ENCODE data around the gene CD300LD.
"Not testable (repeated sequence)": the region's sequence is repeated elsewhere in the genome, so short reads cannot be mapped to it uniquely, and the experiment has no call there.

Gene CD300LD

GRCh38 chr17:74561586-74561985, 30.5 kb downstream of the CD300LD start:
- no peak overlapping the region for H3K27ac ChIP-seq (replicated peaks)
- DNase-seq (ENCODE audit: low read depth in 1 of 2, low spot score in 1 of 2), result no peak
- H3K4me3 ChIP-seq (replicated peaks; ENCODE audit: insufficient read depth, low read length), result no peak overlapping the region
- TF ChIP-seq POLR2AphosphoS5 (IDR thresholded peaks at IDR 0.05; ENCODE audit: low read depth) (no peak), SPI1 (IDR thresholded peaks at IDR 0.05; ENCODE audit: borderline replicate concordance, low read depth) (no peak)
- no peaks in the 10 kb centered on the region for H3K27me3 ChIP-seq (ENCODE audit: insufficient read depth, poor library complexity, severe bottlenecking)

- DNase-seq (ENCODE audit: low read depth in 1 of 2, low spot score in 1 of 2), result no peak
- Histone ChIP-seq H3K4me3 (replicated peaks; ENCODE audit: insufficient read depth, low read length) (no peak overlapping the region), H3K27me3 (ENCODE audit: insufficient read depth, poor library complexity, severe bottlenecking) (no peaks in the 10 kb centered on the region), H3K27ac (replicated peaks) (no peak overlapping the region)
- TF ChIP-seq CTCF (IDR thresholded peaks at IDR 0.05; ENCODE audit: insufficient read depth, low read length), result no peak
- no peak for TF ChIP-seq REST (IDR thresholded peaks at IDR 0.05; ENCODE audit: insufficient replicate concordance, low read depth)
- TF ChIP-seq SPI1 (IDR thresholded peaks at IDR 0.05; ENCODE audit: borderline replicate concordance, low read depth), result no peak
- no peak for TF ChIP-seq POLR2AphosphoS5 (IDR thresholded peaks at IDR 0.05; ENCODE audit: low read depth)
- no peak for TF ChIP-seq GABPA (IDR thresholded peaks at IDR 0.05; ENCODE audit: low read depth)
Observed at GRCh38 chr17:74558882-74559519, 33.1 kb downstream of the CD300LD start.

- H3K4me3 ChIP-seq (replicated peaks; ENCODE audit: insufficient read depth, low read length); H3K27ac ChIP-seq (replicated peaks); H3K27me3 ChIP-seq (ENCODE audit: insufficient read depth, poor library complexity, severe bottlenecking); DNase-seq (ENCODE audit: low read depth in 1 of 2, low spot score in 1 of 2): not testable (repeated sequence)
Observed at GRCh38 chr17:74558402-74558801, 33.7 kb downstream of the CD300LD start.

GRCh38 chr17:74555427-74555940, 36.6 kb downstream of the CD300LD start:
- no peak overlapping the region for H3K4me3 ChIP-seq (replicated peaks; ENCODE audit: insufficient read depth, low read length)
- no peak for DNase-seq (ENCODE audit: low read depth in 1 of 2, low spot score in 1 of 2)
- H3K27me3 ChIP-seq (ENCODE audit: insufficient read depth, poor library complexity, severe bottlenecking), result no peaks in the 10 kb centered on the region
- no peak overlapping the region for H3K27ac ChIP-seq (replicated peaks)
- TF ChIP-seq CTCF (IDR thresholded peaks at IDR 0.05; ENCODE audit: insufficient read depth, low read length) (no peak), POLR2AphosphoS5 (IDR thresholded peaks at IDR 0.05; ENCODE audit: low read depth) (no peak), REST (IDR thresholded peaks at IDR 0.05; ENCODE audit: insufficient replicate concordance, low read depth) (no peak), GABPA (IDR thresholded peaks at IDR 0.05; ENCODE audit: low read depth) (no peak), SPI1 (IDR thresholded peaks at IDR 0.05; ENCODE audit: borderline replicate concordance, low read depth) (no peak)

- H3K27me3 ChIP-seq (ENCODE audit: insufficient read depth, poor library complexity, severe bottlenecking), result no peaks in the 10 kb centered on the region
- no peak overlapping the region for H3K4me3 ChIP-seq (replicated peaks; ENCODE audit: insufficient read depth, low read length)
- H3K27ac ChIP-seq (replicated peaks), result no peak overlapping the region
- DNase-seq (ENCODE audit: low read depth in 1 of 2, low spot score in 1 of 2), result no peak
- TF ChIP-seq CTCF (IDR thresholded peaks at IDR 0.05; ENCODE audit: insufficient read depth, low read length) (no peak), REST (IDR thresholded peaks at IDR 0.05; ENCODE audit: insufficient replicate concordance, low read depth) (no peak), GABPA (IDR thresholded peaks at IDR 0.05; ENCODE audit: low read depth) (no peak), POLR2AphosphoS5 (IDR thresholded peaks at IDR 0.05; ENCODE audit: low read depth) (no peak), SPI1 (IDR thresholded peaks at IDR 0.05; ENCODE audit: borderline replicate concordance, low read depth) (no peak)
Observed at GRCh38 chr17:74554909-74555308, 37.2 kb downstream of the CD300LD start.
